Breast epithelium (tissue), 4 donors: ENCODE results near the gene GABRP. TPM values are rescaled to one million over a fixed set of nuclear protein-coding genes. Genes with fewer than 3 reads are reported as not detected.

Source experiments
- DNase-seq, 2 donors: peaks; one replicate each; pipeline ENCODE4 v3.0.0-alpha.2; 2019; ENCODE audit warnings: low spot score in 2 of 2
- H3K27ac ChIP-seq, 2 donors: fragments of 200-600 bp; sonication (generic) in 1 of 2; one replicate each; pipeline ENCODE4 v1.5.1; 2016 to 2019; ENCODE audit warnings: mild to moderate bottlenecking in 1 of 2
- H3K27me3 ChIP-seq, 2 donors: fragments of 200-600 bp; sonication (generic) in 1 of 2; one replicate each; pipeline versions ENCODE4 v1.5.1 to v1.6.0; 2017 to 2019; ENCODE audit warnings: control low read depth in 1 of 2, mild to moderate bottlenecking in 1 of 2
- H3K36me3 ChIP-seq: fragments of 200-600 bp; one replicate; pipeline ENCODE4 v1.5.1; 2019
- H3K4me1 ChIP-seq, 2 donors: fragments of 200-600 bp; sonication (generic); one replicate each; pipeline ENCODE4 v1.5.1; 2016 to 2019; ENCODE audit warnings: control low read depth in 1 of 2
- H3K4me3 ChIP-seq, 3 donors: fragments of 200-600 bp; sonication (generic); 1 replicate in 2 of 3; 2 replicates in 1 of 3; pipeline ENCODE4 v1.5.1; 2016 to 2019; ENCODE audit warnings: mild to moderate bottlenecking in 3 of 3, moderate library complexity in 2 of 3
- H3K9me3 ChIP-seq, 2 donors: fragments of 200-600 bp; sonication (generic) in 1 of 2; one replicate each; pipeline ENCODE4 v1.5.1; 2016 to 2019; ENCODE audit warnings: control low read depth in 1 of 2
- POLR2A ChIP-seq: fragments of 450-650 bp; IDR thresholded peaks from one replicate; pipeline ENCODE4 v1.6.1; 2016; ENCODE audit warnings: antibody characterized with exemption, mild to moderate bottlenecking, moderate library complexity
- POLR2AphosphoS5 ChIP-seq, 3 donors: sonication (generic); formaldehyde crosslinking; IDR thresholded peaks; one replicate each; pipeline ENCODE4 v1.6.1; 2017; ENCODE audit warnings: antibody characterized with exemption in 3 of 3
- intact Hi-C: fragments of 100-400 bp; cut with DNase I; formaldehyde crosslinking; loops from one replicate; pipeline ENCODE4 v1.15.1; 2023; ENCODE audit warnings: low total_unique reads
- total RNA-seq, 3 donors: library from RNA; depleted of rRNA; stranded (reverse); fragments of >200 nt; gene quantifications; one replicate each; pipeline ENCODE4 v1.1.0, GENCODE V29; 2016
- TF ChIP-seq, protein P1 (sequence below), 3 donors: fragments of 450-650 bp; IDR thresholded peaks; one replicate each; pipeline ENCODE4 v1.5.1; 2016 to 2017; ENCODE audit warnings: antibody characterized with exemption in 3 of 3, mild to moderate bottlenecking in 3 of 3, moderate library complexity in 3 of 3

The GABRP gene
- total RNA-seq, 3 donors from 2014 or later = 0.32 to 241 (median 52.4) TPM

DNA sequence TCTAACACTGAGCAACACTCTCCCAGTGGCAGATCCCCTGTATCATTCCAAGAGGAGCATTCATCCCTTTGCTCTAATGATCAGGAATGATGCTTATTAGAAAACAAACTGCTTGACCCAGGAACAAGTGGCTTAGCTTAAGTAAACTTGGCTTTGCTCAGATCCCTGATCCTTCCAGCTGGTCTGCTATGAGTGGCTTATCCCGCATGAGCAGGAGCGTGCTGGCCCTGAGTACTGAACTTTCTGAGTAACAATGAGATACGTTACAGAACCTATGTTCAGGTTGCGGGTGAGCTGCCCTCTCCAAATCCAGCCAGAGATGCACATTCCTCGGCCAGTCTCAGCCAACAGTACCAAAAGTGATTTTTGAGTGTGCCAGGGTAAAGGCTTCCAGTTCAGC, 29.7 kb downstream of the GABRP start:
- intact Hi-C loops = no loop called here
- Histone ChIP-seq H3K9me3 (no peaks in the 10 kb centered on the region), H3K27me3 (no peaks in the 10 kb centered on the region), H3K27ac (no peak overlapping the region), H3K4me1 (no peaks in the 10 kb centered on the region), H3K36me3 (no peaks in the 10 kb centered on the region), H3K4me3 (no peak overlapping the region)
- DNase-seq = no peak
- TF ChIP-seq POLR2A (no peak), POLR2AphosphoS5 (IDR thresholded peaks at IDR 0.05) (no peak)
- TF ChIP-seq, protein P1, sequence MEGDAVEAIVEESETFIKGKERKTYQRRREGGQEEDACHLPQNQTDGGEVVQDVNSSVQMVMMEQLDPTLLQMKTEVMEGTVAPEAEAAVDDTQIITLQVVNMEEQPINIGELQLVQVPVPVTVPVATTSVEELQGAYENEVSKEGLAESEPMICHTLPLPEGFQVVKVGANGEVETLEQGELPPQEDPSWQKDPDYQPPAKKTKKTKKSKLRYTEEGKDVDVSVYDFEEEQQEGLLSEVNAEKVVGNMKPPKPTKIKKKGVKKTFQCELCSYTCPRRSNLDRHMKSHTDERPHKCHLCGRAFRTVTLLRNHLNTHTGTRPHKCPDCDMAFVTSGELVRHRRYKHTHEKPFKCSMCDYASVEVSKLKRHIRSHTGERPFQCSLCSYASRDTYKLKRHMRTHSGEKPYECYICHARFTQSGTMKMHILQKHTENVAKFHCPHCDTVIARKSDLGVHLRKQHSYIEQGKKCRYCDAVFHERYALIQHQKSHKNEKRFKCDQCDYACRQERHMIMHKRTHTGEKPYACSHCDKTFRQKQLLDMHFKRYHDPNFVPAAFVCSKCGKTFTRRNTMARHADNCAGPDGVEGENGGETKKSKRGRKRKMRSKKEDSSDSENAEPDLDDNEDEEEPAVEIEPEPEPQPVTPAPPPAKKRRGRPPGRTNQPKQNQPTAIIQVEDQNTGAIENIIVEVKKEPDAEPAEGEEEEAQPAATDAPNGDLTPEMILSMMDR (IDR thresholded peaks at IDR 0.05) = no peak

DNA sequence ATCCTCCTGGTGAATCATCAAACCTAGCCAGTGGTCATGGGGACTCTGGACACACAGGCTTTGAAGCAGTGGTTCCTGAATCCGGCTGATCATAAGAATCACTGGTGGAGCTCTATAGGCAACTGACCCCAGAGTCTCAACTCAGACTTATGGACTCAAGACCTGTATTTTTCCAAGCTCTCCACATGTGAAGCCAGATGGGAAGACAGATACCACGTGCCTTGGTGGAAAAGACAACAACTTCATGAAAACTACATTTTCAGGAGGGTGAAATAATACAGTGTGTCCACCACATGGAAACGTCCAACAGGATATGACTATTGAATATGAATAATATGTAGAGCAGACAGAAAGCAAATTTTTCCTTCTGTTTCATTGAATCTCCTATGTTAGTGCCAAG, 33.7 kb downstream of the GABRP start:
- no peak overlapping the region for H3K27ac ChIP-seq
- H3K4me1 ChIP-seq = no peaks in the 10 kb centered on the region
- H3K36me3 ChIP-seq = no peaks in the 10 kb centered on the region
- H3K4me3 ChIP-seq = no peak overlapping the region
- H3K27me3 ChIP-seq = no peaks in the 10 kb centered on the region
- no peak for DNase-seq
- intact Hi-C loops = no loop called here
- no peaks in the 10 kb centered on the region for H3K9me3 ChIP-seq
- TF ChIP-seq, protein P1 (IDR thresholded peaks at IDR 0.05) = no peak
- no peak for TF ChIP-seq POLR2AphosphoS5 (IDR thresholded peaks at IDR 0.05)
- no peak for TF ChIP-seq POLR2A

DNA sequence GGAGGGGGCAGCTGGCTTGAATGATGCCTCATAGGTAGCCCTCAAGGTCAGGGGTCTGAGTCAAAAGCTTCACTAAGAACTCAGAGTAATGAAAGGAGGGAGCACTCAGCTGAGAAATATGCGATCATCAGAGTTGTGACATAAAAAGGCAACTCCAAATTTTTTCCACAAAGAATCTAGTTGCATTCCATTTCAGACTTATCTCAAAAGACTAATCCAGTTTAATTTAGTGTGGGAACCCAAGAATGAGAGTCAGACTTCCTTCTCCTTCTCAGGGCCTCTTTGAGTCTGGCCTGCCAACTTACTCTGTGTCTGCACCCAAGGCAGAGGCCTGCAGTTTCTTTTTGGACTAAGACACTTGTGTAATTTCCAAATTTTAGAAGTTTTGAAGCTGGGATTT, 34.7 kb downstream of the GABRP start:
- DNase-seq = no peak
- Histone ChIP-seq H3K9me3 (no peaks in the 10 kb centered on the region), H3K27ac (no peak overlapping the region), H3K27me3 (no peaks in the 10 kb centered on the region), H3K36me3 (no peaks in the 10 kb centered on the region), H3K4me3 (no peak overlapping the region), H3K4me1 (no peaks in the 10 kb centered on the region)
- intact Hi-C loops = no loop called here
- TF ChIP-seq, protein P1 (IDR thresholded peaks at IDR 0.05) = no peak

DNA sequence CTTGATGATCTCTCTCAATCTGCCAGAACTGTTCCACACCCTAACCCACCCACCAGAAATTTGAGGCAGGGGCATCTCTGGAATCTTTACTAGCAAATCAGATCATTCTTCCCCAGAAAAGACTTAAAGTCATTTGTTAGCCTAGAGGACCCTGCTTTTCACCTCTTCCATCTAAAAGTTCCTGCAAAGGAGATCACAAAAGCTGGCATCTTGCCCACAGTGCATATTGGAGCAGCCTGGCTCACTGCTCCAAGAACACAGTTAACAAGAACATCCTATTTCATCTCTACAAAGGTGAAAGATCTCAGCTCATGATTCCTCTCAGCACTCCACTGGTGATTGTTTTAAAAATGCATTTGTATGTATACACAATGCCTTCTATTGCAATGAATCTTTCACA, 36.3 kb downstream of the GABRP start:
- H3K27me3 ChIP-seq = no peaks in the 10 kb centered on the region
- no peak overlapping the region for H3K27ac ChIP-seq
- no peaks in the 10 kb centered on the region for H3K36me3 ChIP-seq
- H3K4me3 ChIP-seq = no peak overlapping the region
- no peaks in the 10 kb centered on the region for H3K9me3 ChIP-seq
- DNase-seq = no peak
- H3K4me1 ChIP-seq = no peaks in the 10 kb centered on the region
- intact Hi-C loops = no loop called here
- TF ChIP-seq, protein P1 (IDR thresholded peaks at IDR 0.05) = no peak
- TF ChIP-seq POLR2AphosphoS5 (IDR thresholded peaks at IDR 0.05) = no peak

DNA sequence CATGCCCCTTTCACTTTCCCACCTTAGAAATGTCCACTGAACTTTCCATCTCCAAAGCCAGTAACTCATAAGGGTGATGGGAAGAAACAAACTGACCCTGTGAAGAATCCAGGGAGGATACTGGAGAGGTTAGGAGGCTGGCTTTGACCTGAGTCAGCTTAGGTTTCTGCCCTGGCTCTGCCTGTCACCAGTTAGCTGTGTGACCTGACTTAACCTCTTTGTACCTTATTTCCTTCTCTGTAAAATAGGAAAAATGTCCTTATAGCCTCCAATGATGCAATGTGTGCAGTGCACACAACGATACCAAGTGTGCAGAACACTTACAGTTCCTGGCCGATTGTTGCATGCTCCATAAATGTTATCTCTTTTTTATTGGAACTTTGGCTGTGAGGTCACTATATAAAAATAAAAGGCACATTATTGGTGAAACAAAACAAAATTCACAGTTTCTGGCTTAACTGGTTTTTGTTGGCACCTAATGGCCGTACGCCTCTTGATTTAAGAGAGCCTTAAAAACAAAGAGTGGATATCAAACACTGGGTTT, 37.8 kb downstream of the GABRP start:
- no peak for DNase-seq
- Histone ChIP-seq H3K9me3 (peaks cover 0 to 5% of the 10 kb centered on the region in 2 donors), H3K36me3 (no peaks in the 10 kb centered on the region), H3K27me3 (no peaks in the 10 kb centered on the region), H3K4me1 (no peaks in the 10 kb centered on the region), H3K27ac (no peak overlapping the region), H3K4me3 (no peak overlapping the region)
- TF ChIP-seq, protein P1 (IDR thresholded peaks at IDR 0.05) = no peak
- no peak for TF ChIP-seq POLR2A
- TF ChIP-seq POLR2AphosphoS5 (IDR thresholded peaks at IDR 0.05) = no peak
- intact Hi-C loops = no loop called here
